GM12891 (cell line): Measurements from ENCODE around the gene AK1.

Source experiments
- POLR2A ChIP-seq: IDR thresholded peaks from 2 replicates; pipeline ENCODE4 v1.6.1; 2011; ENCODE audit warnings: low read depth, low read length, control low read depth
- POLR2AphosphoS5 ChIP-seq: IDR thresholded peaks from 2 replicates; pipeline ENCODE4 v1.6.1; 2011; ENCODE audit warnings: low read depth, low read length, control low read depth

- no peak for TF ChIP-seq POLR2A
- no peak for TF ChIP-seq POLR2AphosphoS5
Observed at GRCh38 chr9:127886401-127886972, 9.0 kb upstream of the AK1 start.
